H1 (cell line): ENCODE results near the gene COX10. TPM values are rescaled to one million over a fixed set of nuclear protein-coding genes. Genes with fewer than 3 reads are reported as not detected.

Experiments
- BRCA1 ChIP-seq: IDR thresholded peaks from 2 replicates; pipeline ENCODE4 v1.6.1; 2012; ENCODE audit warnings: low read depth, low read length, improper control_type of control experiment
- KDM5A ChIP-seq: fragments of 200-600 bp; IDR thresholded peaks from 2 replicates; pipeline ENCODE4 v1.7.1; 2012; ENCODE audit warnings: mild to moderate bottlenecking, low read length, inconsistent platforms, mixed read lengths
- NRF1 ChIP-seq: IDR thresholded peaks from 2 replicates; pipeline ENCODE4 v1.6.1; 2011; ENCODE audit warnings: mild to moderate bottlenecking, low read depth, low read length, improper control_type of control experiment
- RNF2 ChIP-seq: fragments of 200-900, 300-1000 bp; sonication (generic); IDR thresholded peaks from 2 replicates; pipeline ENCODE4 v1.7.1; 2016; ENCODE audit warnings: borderline replicate concordance, low read depth, mild to moderate bottlenecking, antibody characterized with exemption, low read length; ENCODE audit not compliant: poor library complexity, severe bottlenecking; ENCODE audit errors: missing control alignments
- RXRA ChIP-seq: IDR thresholded peaks from 2 replicates; pipeline ENCODE4 v1.6.1; 2011; ENCODE audit warnings: low read depth, mild to moderate bottlenecking, low read length, moderate library complexity; ENCODE audit not compliant: insufficient read depth
- polyA plus RNA-seq, 7 experiments: library from polyadenylated mRNA; depleted of rRNA in 3 of 7; stranded (reverse) in 5 of 7; unstranded in 2 of 7; fragments of >200 nt in 5 of 7; fragments of 200-250 nt in 2 of 7; gene quantifications; 1 replicate in 5 of 7; 2 replicates in 1 of 7; 4 replicates in 1 of 7; pipeline versions ENCODE4 v1.2.1 to v1.2.3, GENCODE V29; 2011 to 2013; ENCODE audit warnings: missing spikeins in 2 of 7, mixed read lengths in 2 of 7
- total RNA-seq: library from RNA; stranded (reverse); fragmentation: NEBNext Ultra II Directional; extraction: Animal tissue kit (Norgen Biotek cat#: 25700); gene quantifications from 2 replicates; pipeline ENCODE4 v1.2.1, GENCODE V29; 2021

COX10 gene
- total and polyA plus RNA-seq, 2 of the 8 experiments (the other 6 are each of a cell fraction or from before 2014, with no cell fraction given), result 18.0 to 23.0 TPM

DNA sequence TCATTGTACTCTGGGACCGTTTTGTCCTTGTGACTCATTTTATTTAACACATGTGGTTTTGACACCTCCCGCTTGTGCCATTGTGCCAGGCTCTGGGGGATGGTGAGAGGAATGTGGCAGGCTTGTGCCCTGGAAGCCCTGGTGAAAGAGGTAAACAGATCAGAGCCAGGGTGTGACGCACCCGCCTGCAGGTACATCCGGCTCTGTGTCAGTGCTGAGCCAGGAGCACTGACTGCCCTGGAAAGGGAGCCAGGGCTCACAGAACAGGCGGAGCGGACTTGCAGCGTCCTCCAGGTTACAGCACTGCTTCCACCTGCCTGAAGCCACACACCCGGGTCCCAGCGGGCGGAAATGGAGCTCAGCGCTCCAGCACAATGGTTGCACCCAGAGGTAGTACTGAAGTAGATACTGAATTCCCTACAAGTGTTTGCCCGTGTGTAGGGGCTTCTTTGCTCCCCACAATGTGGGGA, 136.7 kb downstream of the COX10 start (continued):
- TF ChIP-seq RXRA (no peak), RNF2 (no peak), NRF1 (no peak), BRCA1 (no peak), KDM5A (no peak)
